HG02571 (cell line): Measurements from ENCODE around the gene RPL34.

ENCODE experiments used
- ATAC-seq: cut with Tn5 transposase; IDR thresholded peaks from one replicate; pipeline ENCODE4 v1.9.1; 2021; ENCODE audit warnings: mild to moderate bottlenecking, moderate library complexity; ENCODE audit not compliant: unreplicated experiment

RPL34 gene

GRCh38 chr4:108622828-108623227, 2.5 kb downstream of the RPL34 start:
- ATAC-seq, result no peak

GRCh38 chr4:108624263-108625056, 4.1 kb downstream of the RPL34 start:
- ATAC-seq, result no peak

- no peak for ATAC-seq
Observed at GRCh38 chr4:108626056-108626455, 5.7 kb downstream of the RPL34 start.

GRCh38 chr4:108628411-108628810, 8.0 kb downstream of the RPL34 start:
- ATAC-seq, result no peak

- no peak for ATAC-seq
Observed at GRCh38 chr4:108635070-108635655, 14.8 kb downstream of the RPL34 start.

- ATAC-seq, result no peak
Observed at GRCh38 chr4:108636246-108636645, 15.9 kb downstream of the RPL34 start.

GRCh38 chr4:108637856-108638255, 17.5 kb downstream of the RPL34 start:
- no peak for ATAC-seq

- no peak for ATAC-seq
Observed at GRCh38 chr4:108644237-108644636, 23.9 kb downstream of the RPL34 start.

- ATAC-seq, result no peak
Observed at GRCh38 chr4:108646706-108647105, 26.3 kb downstream of the RPL34 start.

- peak; percentile 3 for ATAC-seq
Observed at GRCh38 chr4:108649863-108650211, 29.5 kb downstream of the RPL34 start.

- ATAC-seq, result peak; percentile 92
Observed at GRCh38 chr4:108650212-108651013, 30.0 kb downstream of the RPL34 start, which contains the start of gene OSTC. Gene OSTC, plus strand, starts transcription at chr4:108650599. Its CDS starts 57 bp downstream, at chr4:108650656.

GRCh38 chr4:108651014-108651791, 30.8 kb downstream of the RPL34 start:
- no peak for ATAC-seq

- ATAC-seq, result no peak
Observed at GRCh38 chr4:108662629-108663028, 42.3 kb downstream of the RPL34 start.

GRCh38 chr4:108674356-108674977, 54.1 kb downstream of the RPL34 start:
- no peak for ATAC-seq
